ENCODE measurements around the gene DIP2A. TPM values are rescaled to one million over a fixed set of nuclear protein-coding genes. Genes with fewer than 3 reads are reported as not detected.
A peak's percentile ranks its signal among the peaks of the same experiment; 100 is the strongest.
"Not testable (repeated sequence)": the region's sequence is repeated elsewhere in the genome, so short reads cannot be mapped to it uniquely, and the experiment has no call there.

DIP2A gene
- total RNA-seq, 1 donor from 2014 or later, result 15.2 TPM

DNA sequence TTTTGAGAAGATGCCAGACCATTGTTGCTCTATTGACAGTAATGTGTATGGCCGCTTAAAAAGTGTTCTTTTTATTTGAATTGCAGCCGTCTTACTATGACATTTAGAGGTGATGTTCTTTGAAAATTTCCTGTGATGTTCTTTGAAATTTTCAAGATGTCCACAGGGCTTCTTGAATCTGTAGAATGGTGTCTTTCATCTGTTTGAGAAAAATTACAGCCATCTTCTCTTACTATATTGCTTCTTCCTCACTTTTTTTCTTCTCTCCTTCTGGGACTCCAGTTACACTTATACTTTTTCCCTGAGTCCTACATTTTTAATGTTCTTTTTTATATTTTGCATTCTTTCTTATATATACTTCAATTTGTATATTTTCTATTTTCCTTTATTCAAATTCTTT is 57.4 kb downstream of the DIP2A start:
- DNase-seq (ENCODE audit: low spot score) (no peak), ATAC-seq (no peak)

DNA sequence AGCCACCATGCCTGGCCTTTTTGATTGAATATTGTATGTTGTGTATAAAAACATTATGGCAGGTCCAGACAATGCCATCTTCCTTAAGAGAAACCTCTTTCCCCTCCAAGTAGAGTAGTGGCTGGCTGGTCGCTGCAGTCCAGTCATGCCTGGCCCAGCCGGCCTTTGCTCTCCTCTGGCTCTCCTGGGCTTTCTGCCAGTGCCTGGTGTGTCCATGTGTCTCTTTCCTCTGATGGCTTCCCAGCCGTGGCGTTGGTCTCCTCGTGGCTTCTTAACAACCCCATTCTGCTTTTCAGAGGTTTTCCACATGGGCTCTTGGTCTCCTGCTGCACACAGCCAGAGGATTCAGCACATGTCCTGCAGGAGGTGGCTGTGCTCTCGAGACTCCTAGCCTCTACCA is 58.7 kb downstream of the DIP2A start:
- ATAC-seq (peak; percentile 94), DNase-seq (ENCODE audit: low spot score) (peak; percentile 82)

DNA sequence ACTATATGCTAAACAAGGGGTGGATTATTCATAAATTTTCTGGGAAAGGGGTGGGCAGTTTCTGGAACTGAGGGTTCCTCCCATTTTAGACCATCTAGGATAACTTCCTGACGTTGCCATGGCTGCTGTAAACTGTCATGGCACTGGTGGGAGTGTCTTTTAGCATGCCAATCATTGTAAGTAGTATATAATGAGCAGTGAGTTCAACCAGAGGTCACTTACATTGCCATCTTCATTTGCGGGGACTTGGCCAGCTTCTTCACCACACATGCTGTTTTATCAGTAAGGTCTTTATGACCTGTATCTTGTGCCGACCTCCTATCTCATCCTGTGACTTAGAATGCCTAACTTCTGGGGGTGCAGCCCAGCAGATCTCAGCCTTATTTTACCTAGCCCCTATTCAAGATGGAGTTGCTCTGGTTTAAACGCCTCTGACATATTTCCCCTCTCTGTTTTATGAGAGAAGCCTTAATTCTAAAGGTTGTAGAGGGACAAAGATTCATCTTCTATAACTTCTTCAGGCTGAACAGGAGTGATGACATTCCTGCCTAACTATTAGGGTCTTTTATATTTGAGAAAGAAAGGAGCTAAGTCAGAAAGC is 60.4 kb downstream of the DIP2A start:
- ATAC-seq (no peak), DNase-seq (ENCODE audit: low spot score) (no peak)

DNA sequence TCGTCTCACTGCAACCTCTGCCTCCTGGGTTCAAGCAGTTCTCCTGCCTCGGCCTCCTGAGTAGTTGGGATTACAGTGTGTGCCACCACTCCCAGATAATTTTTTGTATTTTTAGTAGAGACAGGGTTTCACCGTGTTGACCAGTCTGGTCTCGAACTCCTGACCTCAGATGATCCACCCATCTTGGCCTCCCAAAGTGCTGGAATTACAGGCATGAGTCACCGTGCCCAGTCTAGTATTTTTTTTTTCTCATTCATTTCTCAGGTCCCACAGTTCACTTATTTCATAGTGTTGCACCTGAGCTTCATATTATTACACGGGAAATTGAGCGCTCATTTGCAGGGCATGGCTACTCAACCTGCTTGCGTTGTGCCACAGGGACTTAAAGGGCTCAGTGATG is 68.7 kb downstream of the DIP2A start:
- not testable (repeated sequence) for ATAC-seq; DNase-seq (ENCODE audit: low spot score)

GRCh38 chr21:46527801-46528200 is 69.1 kb downstream of the DIP2A start:
- DNase-seq (ENCODE audit: low spot score) (no peak), ATAC-seq (no peak)

GRCh38 chr21:46532080-46532479 is 73.4 kb downstream of the DIP2A start:
- DNase-seq (ENCODE audit: low spot score), result no peak
- no peak for ATAC-seq

DNA sequence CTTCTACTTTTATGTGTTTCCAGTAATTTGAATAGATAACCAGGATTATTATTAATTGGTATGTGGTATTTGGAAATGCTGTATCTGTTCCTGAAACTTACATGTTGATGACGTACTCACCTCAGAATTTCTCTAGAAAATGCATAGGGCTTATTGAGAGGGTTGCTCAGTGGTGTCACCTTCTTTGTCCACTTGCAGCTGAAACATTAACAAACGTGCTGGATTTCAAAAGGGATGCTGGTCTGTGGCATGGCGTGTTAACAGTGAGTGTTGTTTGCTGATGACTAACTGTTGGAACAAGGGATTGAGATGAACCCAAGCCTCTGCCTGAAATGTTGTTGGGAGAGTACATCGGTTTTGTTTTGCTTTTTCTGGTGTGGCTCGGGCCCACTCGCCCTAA is 78.3 kb downstream of the DIP2A start:
- DNase-seq (ENCODE audit: low spot score), result no peak
- no peak for ATAC-seq

DNA sequence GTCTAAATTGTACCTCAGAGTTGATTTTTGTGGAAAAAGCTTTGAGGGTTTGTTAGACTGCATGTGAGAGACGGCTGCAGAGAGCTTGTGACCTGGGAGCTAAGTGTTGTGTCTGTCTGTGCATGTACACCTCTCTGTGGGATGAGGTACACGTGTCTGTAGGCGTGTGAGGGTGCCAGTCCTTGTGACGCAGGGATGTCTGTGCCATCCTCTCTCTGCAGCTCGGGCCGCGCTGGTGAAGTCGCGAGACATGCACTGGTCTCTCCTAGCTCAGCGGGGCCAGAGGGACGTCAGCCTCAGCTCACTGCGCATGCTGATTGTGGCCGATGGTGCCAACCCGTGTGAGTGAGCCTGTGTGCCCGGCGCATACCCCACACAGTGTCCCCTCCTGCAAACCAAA is 79.6 kb downstream of the DIP2A start:
- DNase-seq (ENCODE audit: low spot score) (no peak), ATAC-seq (no peak)

GRCh38 chr21:46538851-46539666 is 80.4 kb downstream of the DIP2A start:
- no peak for ATAC-seq
- no peak for DNase-seq (ENCODE audit: low spot score)

DNA sequence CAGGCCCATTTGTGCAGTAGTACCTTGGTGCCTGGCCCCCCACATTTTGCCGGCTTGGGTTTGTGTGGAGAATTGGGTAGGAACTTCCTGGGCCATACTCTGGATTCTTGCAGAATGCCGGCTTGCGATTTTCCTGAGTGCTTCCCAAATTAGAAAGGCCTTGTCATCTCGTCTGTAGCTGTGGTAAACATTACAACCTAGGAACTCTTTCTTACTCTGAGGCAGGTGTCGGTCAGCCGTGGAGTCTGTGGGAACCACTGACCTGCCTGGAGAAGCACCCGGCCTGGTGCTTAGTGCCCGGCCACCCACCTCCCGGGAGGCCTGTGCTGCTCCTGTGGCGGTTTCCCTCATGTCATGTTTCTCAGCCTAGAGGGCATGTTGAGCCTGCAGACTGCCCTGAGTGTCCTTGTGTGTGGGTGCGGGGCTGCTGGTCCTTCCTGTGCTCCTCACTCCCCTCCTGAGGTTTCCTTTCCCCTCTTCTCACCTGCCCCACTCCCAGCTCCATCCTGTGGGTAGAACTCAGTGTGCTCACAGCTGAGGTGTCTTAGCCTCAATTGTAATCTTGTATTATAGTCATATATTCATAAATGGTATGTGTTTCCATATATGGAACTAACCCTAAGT is 81.5 kb downstream of the DIP2A start:
- ATAC-seq (no peak), DNase-seq (ENCODE audit: low spot score) (no peak)

DNA sequence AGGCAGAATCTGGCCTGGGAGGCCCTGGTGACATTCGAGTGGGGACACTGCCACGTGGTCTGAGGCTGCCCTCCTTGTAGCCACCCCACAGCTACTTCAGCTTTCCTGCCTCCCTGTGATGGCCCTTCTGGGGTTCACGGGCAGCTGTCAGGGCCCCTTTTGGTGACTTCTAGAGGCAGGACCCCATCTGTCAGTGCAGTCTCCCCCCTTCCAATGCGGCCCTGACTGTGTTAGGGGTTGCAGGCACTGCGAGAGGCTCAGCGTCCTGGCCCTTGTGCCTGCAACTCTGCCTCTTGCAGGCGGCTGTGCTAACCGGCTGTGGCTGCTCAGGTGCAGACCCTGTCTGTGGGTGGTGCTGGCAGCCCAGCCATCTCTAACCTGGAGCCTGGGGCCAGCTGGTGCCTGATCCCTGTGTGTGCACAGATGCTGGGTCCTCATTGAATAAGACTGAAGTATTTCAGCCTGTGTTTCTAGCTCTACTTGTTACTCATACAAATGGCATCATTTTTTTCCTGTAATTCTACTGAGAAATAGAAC is 84.0 kb downstream of the DIP2A start:
- ATAC-seq, result no peak

GRCh38 chr21:46543306-46543705 is 84.6 kb downstream of the DIP2A start:
- no peak for ATAC-seq
- DNase-seq (ENCODE audit: low spot score), result no peak

More for the DNA sequence above, 84.0 kb downstream of the DIP2A start:
- no peak for DNase-seq (ENCODE audit: low spot score)

- DNase-seq (ENCODE audit: low spot score) (no peak), ATAC-seq (no peak)
Measured at GRCh38 chr21:46544003-46544402, 85.3 kb downstream of the DIP2A start.

DNA sequence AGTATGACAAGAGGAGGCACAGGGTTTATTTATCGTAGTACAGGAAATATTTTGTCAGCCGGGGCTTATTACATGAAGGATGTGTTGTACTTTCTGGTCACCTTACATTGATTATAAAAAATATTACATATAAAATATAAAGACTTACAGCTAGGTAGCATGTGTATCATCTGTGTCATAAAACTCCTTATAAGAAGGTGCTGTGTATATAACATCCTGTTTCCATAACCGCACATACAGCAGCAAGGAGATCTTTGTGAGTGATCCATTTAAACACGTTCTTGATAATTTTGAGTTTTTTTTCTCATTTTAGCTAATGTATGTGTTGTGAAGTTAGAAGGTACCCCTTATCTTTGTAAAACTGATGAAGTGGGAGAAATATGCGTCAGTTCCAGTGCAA is 86.1 kb downstream of the DIP2A start:
- no peak for DNase-seq (ENCODE audit: low spot score)
- ATAC-seq, result no peak

- ATAC-seq (no peak), DNase-seq (ENCODE audit: low spot score) (no peak)
Measured at GRCh38 chr21:46545363-46545762, 86.7 kb downstream of the DIP2A start.

DNA sequence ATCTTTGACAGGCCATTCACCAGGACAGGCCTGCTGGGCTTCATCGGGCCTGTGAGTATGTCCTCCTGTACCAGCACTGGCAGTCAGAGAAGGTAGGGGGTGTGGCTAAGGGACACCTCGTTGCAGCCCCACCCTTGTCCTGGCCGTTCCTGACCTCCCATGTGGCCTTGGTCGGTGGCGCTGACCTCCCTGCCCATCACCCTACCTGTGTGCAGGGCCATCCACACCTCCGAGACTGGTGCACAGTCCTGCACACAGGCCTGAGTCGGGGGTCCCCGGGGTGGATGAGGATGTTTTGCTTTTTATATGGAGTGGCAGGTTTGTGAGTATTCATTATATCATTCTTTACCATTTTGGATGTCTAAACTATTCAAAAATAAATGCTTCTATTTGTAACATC is 87.2 kb downstream of the DIP2A start:
- no peak for ATAC-seq

DNA sequence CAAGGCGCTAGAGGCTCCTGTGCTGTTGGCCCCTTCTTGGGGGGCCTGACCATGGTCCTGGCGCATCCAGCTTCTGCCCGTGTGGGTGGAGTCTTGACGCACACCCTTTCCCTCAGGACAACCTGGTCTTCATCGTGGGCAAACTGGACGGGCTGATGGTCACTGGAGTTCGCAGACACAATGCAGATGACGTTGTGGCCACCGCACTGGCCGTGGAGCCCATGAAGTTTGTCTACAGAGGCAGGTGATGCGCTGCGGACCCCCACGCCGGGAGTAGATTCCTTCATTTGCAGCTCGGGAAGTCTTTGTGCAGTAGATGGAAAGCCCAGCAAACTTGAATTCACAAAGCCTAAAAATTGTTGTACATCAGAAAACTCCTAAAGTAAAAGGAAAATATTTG is 88.1 kb downstream of the DIP2A start:
- DNase-seq (ENCODE audit: low spot score) (no peak), ATAC-seq (no peak)

More for the DNA sequence above, 87.2 kb downstream of the DIP2A start:
- DNase-seq (ENCODE audit: low spot score), result no peak

- no peak for ATAC-seq
- DNase-seq (ENCODE audit: low spot score), result peak; percentile 42
Measured at GRCh38 chr21:46549650-46550049, 91.0 kb downstream of the DIP2A start.

- ATAC-seq (no peak), DNase-seq (ENCODE audit: low spot score) (peak; percentile 43)
Measured at GRCh38 chr21:46550116-46550941, 91.6 kb downstream of the DIP2A start.

- DNase-seq (ENCODE audit: low spot score), result peak; percentile 50
- ATAC-seq, result peak; percentile 43
Measured at GRCh38 chr21:46551636-46552241, 93.0 kb downstream of the DIP2A start.

Data from left lobe of liver (tissue), 2 donors.